ENCODE measurements around the gene OR2AG2. TPM values are rescaled to one million over a fixed set of nuclear protein-coding genes. Genes with fewer than 3 reads are reported as not detected.

The OR2AG2 gene
- polyA plus RNA-seq, 1 donor: 0.06 TPM

DNA sequence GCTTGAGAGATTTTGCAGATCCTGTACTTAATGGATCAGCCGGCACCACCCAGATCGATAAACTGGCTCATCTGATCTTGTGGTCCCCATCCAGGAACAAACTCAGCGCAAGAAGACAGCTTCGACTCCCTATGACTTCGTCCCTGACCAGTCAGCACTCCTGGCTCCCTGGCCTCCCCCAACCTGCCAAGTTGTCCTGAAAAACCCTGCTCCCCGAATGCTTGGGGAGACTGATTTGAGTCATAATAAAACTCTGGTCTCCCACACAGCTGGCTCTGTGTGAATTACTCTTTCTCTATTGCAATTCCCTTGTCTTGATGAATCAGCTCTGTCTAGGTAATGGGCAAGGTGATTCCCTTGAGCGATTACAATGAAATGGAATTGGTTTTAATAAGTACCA, 29.5 kb downstream of the OR2AG2 start:
- no peak overlapping the region for H3K27ac ChIP-seq (ENCODE audit: low read length)
- no peaks in the 10 kb centered on the region for H3K36me3 ChIP-seq (ENCODE audit: control insufficient read depth, insufficient read depth, low read length)
- no peak overlapping the region for H3K4me3 ChIP-seq (ENCODE audit: low read length)

GRCh38 chr11:6738590-6738989, 33.2 kb downstream of the OR2AG2 start:
- H3K9me3 ChIP-seq (ENCODE audit: control insufficient read depth, low read depth, low read length): no peaks in the 10 kb centered on the region
- H3K27me3 ChIP-seq (ENCODE audit: control insufficient read depth, insufficient read depth, low read length): no peaks in the 10 kb centered on the region
- H3K27ac ChIP-seq (ENCODE audit: low read length): no peak overlapping the region
- H3K4me1 ChIP-seq (ENCODE audit: control insufficient read depth, insufficient read depth, low read length): no peaks in the 10 kb centered on the region
- no CpG with 5 or more reads among the region's 1 CpG for WGBS (ENCODE audit: insufficient coverage, low lambda C conversion rate)
- no peak for DNase-seq
- H3K36me3 ChIP-seq (ENCODE audit: control insufficient read depth, insufficient read depth, low read length): no peaks in the 10 kb centered on the region
- no peak overlapping the region for H3K4me3 ChIP-seq (ENCODE audit: low read length)

More for the DNA sequence above, 29.5 kb downstream of the OR2AG2 start:
- Histone ChIP-seq H3K27me3 (ENCODE audit: control insufficient read depth, insufficient read depth, low read length) (peaks cover 2% of the 10 kb centered on the region), H3K4me1 (ENCODE audit: control insufficient read depth, insufficient read depth, low read length) (no peaks in the 10 kb centered on the region), H3K9me3 (ENCODE audit: control insufficient read depth, low read depth, low read length) (no peaks in the 10 kb centered on the region)
- DNase-seq: no peak
- 100% methylated on average over 1 of the region's 7 CpGs for WGBS (ENCODE audit: insufficient coverage, low lambda C conversion rate)

DNA sequence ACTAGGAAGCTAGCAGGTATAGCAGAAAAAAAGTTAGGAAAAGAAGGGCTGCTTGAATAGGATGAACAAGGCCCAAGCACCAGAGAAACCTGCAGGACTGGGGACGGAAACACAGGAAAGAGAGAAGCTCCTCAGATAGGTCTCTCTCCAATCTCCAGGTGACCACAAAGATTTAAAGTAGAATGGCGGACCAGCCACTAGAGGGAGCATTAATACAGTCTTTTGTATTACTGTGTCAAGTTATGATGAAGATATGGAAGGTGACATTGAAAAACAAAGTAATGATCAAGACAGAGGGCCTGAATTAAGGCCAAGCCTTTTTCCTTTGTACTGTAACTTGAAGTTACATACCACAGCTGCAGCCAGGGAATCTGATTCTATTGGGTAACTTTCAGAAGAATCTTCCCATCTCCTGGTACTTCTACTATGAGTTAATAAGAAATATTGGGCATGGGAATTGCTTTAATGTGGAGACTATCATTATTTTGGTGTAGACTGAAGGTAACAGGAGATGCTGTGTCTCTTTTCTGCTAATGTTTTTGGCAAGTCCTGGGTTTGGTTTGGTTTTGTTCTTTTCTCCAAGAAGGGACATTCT, 33.8 kb downstream of the OR2AG2 start:
- Histone ChIP-seq H3K36me3 (ENCODE audit: control insufficient read depth, insufficient read depth, low read length) (no peaks in the 10 kb centered on the region), H3K27me3 (ENCODE audit: control insufficient read depth, insufficient read depth, low read length) (no peaks in the 10 kb centered on the region), H3K4me3 (ENCODE audit: low read length) (no peak overlapping the region), H3K9me3 (ENCODE audit: control insufficient read depth, low read depth, low read length) (no peaks in the 10 kb centered on the region), H3K4me1 (ENCODE audit: control insufficient read depth, insufficient read depth, low read length) (no peaks in the 10 kb centered on the region), H3K27ac (ENCODE audit: low read length) (no peak overlapping the region)
- peak; percentile 22 to 24 for DNase-seq
- no CpG with 5 or more reads among the region's 2 CpGs for WGBS (ENCODE audit: insufficient coverage, low lambda C conversion rate)

GRCh38 chr11:6736495-6737121, 35.2 kb downstream of the OR2AG2 start:
- no peak overlapping the region for H3K4me3 ChIP-seq (ENCODE audit: low read length)
- H3K27me3 ChIP-seq (ENCODE audit: control insufficient read depth, insufficient read depth, low read length): no peaks in the 10 kb centered on the region
- H3K9me3 ChIP-seq (ENCODE audit: control insufficient read depth, low read depth, low read length): no peaks in the 10 kb centered on the region
- H3K36me3 ChIP-seq (ENCODE audit: control insufficient read depth, insufficient read depth, low read length): no peaks in the 10 kb centered on the region
- no peaks in the 10 kb centered on the region for H3K4me1 ChIP-seq (ENCODE audit: control insufficient read depth, insufficient read depth, low read length)
- no peak overlapping the region for H3K27ac ChIP-seq (ENCODE audit: low read length)
- DNase-seq: no peak
- 40% methylated on average over 1 of the region's 3 CpGs for WGBS (ENCODE audit: insufficient coverage, low lambda C conversion rate)

DNA sequence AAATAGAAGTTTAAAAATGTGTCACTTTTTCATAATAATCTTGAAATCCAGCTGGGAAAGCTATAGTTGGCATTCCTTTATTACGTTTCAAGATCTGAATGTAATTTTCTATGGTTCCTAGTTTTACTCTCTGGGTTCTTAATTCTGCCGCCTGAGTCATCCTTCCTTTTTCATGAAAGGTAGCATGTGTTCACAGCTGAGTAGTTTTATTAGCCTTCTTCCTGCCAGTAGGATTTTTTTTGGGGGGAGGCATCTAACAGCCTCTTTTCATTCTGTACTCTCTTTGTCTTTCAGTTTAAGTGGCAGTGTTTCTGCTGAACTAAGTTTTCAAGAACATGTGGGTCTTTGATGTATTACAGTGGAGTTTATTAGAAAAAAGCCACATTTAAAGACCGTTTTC, 36.5 kb downstream of the OR2AG2 start:
- Histone ChIP-seq H3K4me1 (ENCODE audit: control insufficient read depth, insufficient read depth, low read length) (no peaks in the 10 kb centered on the region), H3K9me3 (ENCODE audit: control insufficient read depth, low read depth, low read length) (no peaks in the 10 kb centered on the region), H3K36me3 (ENCODE audit: control insufficient read depth, insufficient read depth, low read length) (no peaks in the 10 kb centered on the region), H3K4me3 (ENCODE audit: low read length) (no peak overlapping the region), H3K27me3 (ENCODE audit: control insufficient read depth, insufficient read depth, low read length) (no peaks in the 10 kb centered on the region), H3K27ac (ENCODE audit: low read length) (no peak overlapping the region)
- no peak for DNase-seq
- WGBS (ENCODE audit: insufficient coverage, low lambda C conversion rate): 100% methylated on average over 2 of the region's 3 CpGs

DNA sequence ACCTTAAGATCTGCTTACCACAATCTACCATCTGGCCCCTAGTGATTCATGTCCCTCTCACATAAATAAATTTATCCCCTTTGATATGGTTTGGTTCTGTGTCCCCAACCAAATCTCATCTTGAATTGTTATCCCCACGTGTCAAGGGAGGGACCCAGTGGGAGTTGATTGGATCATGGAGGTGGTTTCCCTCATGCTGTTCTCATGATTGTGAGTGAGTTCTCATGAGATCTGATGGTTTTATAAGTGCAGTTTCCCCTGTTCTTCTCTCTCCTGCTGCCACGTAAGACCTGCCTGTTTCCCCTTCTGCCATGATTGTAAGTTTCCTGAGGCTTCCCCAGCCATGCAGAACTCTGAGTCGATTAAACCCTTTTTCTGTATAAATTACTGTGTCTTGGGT, 37.2 kb downstream of the OR2AG2 start:
- Histone ChIP-seq H3K4me3 (ENCODE audit: low read length) (no peak overlapping the region), H3K36me3 (ENCODE audit: control insufficient read depth, insufficient read depth, low read length) (no peaks in the 10 kb centered on the region), H3K9me3 (ENCODE audit: control insufficient read depth, low read depth, low read length) (no peaks in the 10 kb centered on the region), H3K27ac (ENCODE audit: low read length) (no peak overlapping the region), H3K27me3 (ENCODE audit: control insufficient read depth, insufficient read depth, low read length) (no peaks in the 10 kb centered on the region), H3K4me1 (ENCODE audit: control insufficient read depth, insufficient read depth, low read length) (no peaks in the 10 kb centered on the region)
- no peak for DNase-seq
- WGBS (ENCODE audit: insufficient coverage, low lambda C conversion rate): no CpG with 5 or more reads among the region's 3 CpGs

DNA sequence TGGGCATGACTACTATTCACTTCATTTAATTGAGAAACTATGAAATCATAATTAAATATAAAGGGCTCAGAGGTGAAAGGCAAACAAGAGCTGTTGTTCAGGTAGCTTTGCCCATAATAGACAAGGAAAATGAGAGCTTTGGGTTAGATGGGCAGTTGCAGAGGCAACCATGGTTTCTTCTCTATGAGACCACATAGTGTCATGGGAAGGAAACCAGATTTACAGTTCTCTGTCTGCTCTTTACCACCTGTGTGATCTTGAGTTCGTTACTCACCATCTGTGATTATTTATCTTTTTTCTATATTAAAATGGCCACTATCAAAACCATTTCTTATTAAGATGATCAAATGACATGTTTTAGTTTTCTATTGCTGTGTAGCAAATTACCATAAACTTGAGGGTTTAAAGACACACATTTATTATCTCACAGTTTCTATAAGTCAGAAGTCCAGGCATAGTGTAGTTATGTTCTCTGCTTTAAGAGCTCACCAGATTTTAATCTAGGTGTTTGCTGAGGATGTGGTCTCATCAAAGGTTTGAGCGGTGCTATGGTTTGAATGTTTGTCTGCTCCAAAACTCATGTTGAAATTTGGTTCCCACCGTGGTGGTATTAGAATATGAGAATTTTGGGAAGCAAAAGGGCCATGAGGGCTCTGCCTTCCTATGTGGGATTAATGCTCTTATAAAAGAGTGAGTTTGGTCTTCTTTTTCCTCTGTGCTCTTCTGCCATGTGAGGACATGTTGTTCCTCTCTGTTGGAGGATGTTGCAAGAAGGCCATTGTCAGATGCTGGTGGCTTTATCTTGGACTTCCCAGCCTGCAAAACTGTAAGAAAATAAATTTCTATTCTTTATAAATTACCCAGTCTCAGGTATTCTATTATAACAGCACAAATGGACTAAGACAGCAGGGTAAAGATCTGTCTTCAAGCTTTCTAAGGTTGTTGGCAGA, 38.2 kb downstream of the OR2AG2 start:
- Histone ChIP-seq H3K36me3 (ENCODE audit: control insufficient read depth, insufficient read depth, low read length) (no peaks in the 10 kb centered on the region), H3K9me3 (ENCODE audit: control insufficient read depth, low read depth, low read length) (no peaks in the 10 kb centered on the region), H3K27me3 (ENCODE audit: control insufficient read depth, insufficient read depth, low read length) (no peaks in the 10 kb centered on the region), H3K4me3 (ENCODE audit: low read length) (no peak overlapping the region), H3K27ac (ENCODE audit: low read length) (no peak overlapping the region), H3K4me1 (ENCODE audit: control insufficient read depth, insufficient read depth, low read length) (no peaks in the 10 kb centered on the region)
- no peak for DNase-seq
- no CpG with 5 or more reads among the region's 3 CpGs for WGBS (ENCODE audit: insufficient coverage, low lambda C conversion rate)

DNA sequence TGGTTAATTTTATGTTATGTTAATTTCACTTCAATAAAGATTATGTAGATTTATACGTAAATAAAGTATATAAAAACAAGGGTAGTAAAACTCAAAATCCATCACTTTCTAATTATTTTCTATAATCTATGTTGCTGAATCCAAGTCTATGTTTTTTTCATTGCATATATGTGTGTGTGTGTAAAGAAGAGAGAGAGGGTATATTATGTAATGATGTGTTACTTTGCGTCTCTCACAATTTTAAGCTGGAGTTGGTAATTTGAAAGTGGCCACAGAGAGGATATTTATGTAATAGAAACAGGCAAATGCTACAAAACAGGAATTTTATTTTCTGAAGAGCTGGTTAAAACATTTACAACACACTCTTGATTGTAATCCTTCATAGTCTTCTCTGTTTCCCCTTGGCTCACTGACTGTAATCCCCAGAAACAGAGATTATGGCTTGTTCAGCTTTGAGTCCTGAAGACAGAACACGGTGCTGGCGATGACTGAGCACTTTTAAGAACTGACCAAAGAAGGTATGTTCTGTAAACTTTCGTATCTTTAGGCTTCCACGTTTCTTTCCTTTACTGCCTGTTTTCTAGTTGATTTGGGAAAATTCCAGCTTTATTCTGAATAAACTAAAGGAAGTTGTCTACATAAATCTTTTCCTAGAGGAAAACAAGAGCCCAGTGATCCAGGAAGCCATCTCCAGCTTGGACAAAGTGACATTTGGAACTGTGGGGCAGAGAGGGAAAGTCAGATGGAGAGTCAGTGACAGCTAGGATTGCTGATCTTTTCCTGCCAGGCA, 43.6 kb downstream of the OR2AG2 start:
- Histone ChIP-seq H3K27me3 (ENCODE audit: control insufficient read depth, insufficient read depth, low read length) (peaks cover 2% of the 10 kb centered on the region), H3K36me3 (ENCODE audit: control insufficient read depth, insufficient read depth, low read length) (no peaks in the 10 kb centered on the region), H3K9me3 (ENCODE audit: control insufficient read depth, low read depth, low read length) (no peaks in the 10 kb centered on the region), H3K4me3 (ENCODE audit: low read length) (no peak overlapping the region), H3K27ac (ENCODE audit: low read length) (no peak overlapping the region), H3K4me1 (ENCODE audit: control insufficient read depth, insufficient read depth, low read length) (no peaks in the 10 kb centered on the region)
- DNase-seq: no peak
- 60% methylated on average over 6 of the region's 6 CpGs for WGBS (ENCODE audit: insufficient coverage, low lambda C conversion rate)

DNA sequence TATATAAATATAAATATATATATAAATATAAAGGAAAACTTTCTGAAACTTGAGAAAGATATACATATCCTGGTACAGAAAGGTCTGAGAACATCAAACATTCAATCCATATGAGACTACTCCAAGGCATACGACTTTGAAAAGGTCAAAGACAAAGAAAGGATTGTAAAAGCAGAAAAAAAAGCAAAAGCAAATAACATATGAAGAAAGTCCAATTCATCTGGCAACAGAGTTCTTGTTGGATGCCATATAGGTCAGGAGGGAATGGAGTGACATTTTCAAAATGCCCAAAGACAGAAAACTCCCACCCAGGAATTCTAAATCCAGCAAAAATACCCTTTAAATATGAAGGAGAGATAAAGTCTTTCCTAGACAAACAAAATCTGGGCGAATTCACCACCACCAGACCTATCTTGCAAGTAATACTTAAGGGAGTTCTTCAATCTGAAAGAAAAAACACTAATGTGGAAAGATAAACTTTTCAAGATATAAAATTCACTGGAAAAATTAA, 46.3 kb downstream of the OR2AG2 start:
- 29% methylated on average over 2 of the region's 2 CpGs for WGBS (ENCODE audit: insufficient coverage, low lambda C conversion rate)
- Histone ChIP-seq H3K9me3 (ENCODE audit: control insufficient read depth, low read depth, low read length) (no peaks in the 10 kb centered on the region), H3K36me3 (ENCODE audit: control insufficient read depth, insufficient read depth, low read length) (no peaks in the 10 kb centered on the region), H3K27me3 (ENCODE audit: control insufficient read depth, insufficient read depth, low read length) (peaks cover 3% of the 10 kb centered on the region), H3K4me1 (ENCODE audit: control insufficient read depth, insufficient read depth, low read length) (no peaks in the 10 kb centered on the region), H3K4me3 (ENCODE audit: low read length) (no peak overlapping the region), H3K27ac (ENCODE audit: low read length) (no peak overlapping the region)
- DNase-seq: no peak

DNA sequence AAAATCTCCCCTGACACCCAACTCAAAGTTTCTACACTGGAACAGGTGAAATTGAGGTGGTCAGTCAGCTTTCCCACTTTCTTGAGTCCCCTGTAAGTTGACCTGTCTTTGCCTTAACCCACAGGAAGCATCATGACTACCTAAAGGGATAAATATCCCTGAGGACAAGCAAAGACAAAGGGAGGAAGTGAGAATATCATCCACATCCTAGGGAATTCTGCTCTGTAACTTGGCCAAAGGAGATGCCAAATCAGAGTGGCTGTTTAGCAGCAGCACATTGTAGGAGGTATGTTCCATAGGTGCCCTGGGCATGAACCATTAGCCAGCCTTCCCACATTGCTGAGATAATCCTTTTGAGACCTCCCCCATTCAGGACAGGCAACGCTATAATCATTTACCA, 47.8 kb downstream of the OR2AG2 start:
- Histone ChIP-seq H3K27ac (ENCODE audit: low read length) (no peak overlapping the region), H3K4me3 (ENCODE audit: low read length) (no peak overlapping the region), H3K9me3 (ENCODE audit: control insufficient read depth, low read depth, low read length) (no peaks in the 10 kb centered on the region), H3K36me3 (ENCODE audit: control insufficient read depth, insufficient read depth, low read length) (no peaks in the 10 kb centered on the region), H3K27me3 (ENCODE audit: control insufficient read depth, insufficient read depth, low read length) (peaks cover 5% of the 10 kb centered on the region), H3K4me1 (ENCODE audit: control insufficient read depth, insufficient read depth, low read length) (no peaks in the 10 kb centered on the region)
- no peak for DNase-seq
- WGBS (ENCODE audit: insufficient coverage, low lambda C conversion rate): no CpG with 5 or more reads among the region's 1 CpG

Measured in large intestine (tissue), 3 donors.